ENCODE measurements around the gene CRHBP.

The CRHBP gene

DNA sequence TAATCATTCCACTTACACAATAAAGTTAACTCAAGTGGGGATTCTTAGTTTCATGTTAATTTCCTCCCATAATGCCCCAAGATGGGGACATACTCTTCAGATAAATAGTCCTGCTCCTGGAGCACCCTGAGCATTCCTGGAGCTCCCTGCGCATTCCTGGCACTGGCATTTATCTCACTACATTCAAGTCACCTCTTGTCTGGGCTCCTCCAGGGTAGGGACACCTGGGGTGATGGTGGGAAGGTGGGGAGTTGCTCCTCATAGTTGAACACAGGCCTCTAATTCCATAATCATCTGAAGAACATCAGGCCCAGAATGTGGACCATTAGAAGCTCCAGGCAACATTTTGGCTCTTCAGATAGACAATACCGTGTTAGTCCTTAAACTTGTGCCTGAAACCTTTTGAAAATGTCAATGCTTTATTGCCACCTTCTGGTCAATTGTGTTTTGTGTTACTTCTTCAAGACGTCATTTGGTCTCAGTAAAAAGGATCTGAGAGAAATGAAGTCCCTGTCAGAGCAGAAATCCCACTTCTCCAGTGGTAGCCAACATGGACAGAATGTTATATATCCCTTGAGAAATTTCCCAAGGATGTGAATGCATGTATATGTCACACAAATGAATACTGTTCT lies 63.2 kb downstream of the CRHBP start:
- DNase-seq (ENCODE audit: low read depth in 2 of 2, low spot score in 1 of 2) = no peak

- no peak for DNase-seq (ENCODE audit: low read depth in 2 of 2, low spot score in 1 of 2)
Observed at GRCh38 chr5:77016962-77017361, 64.1 kb downstream of the CRHBP start.

GRCh38 chr5:77017668-77018067 lies 64.8 kb downstream of the CRHBP start:
- DNase-seq (ENCODE audit: low read depth in 2 of 2, low spot score in 1 of 2) = no peak

Data from stimulated activated CD8-positive, alpha-beta memory T cell treated with anti-CD3 and anti-CD28 coated beads, Interleukin-4, amount 100 ng/mL, for 4 hours (primary cell).